Measurements from ENCODE around the gene DNER.
"Not testable (repeated sequence)": the region's sequence is repeated elsewhere in the genome, so short reads cannot be mapped to it uniquely, and the experiment has no call there.

DNER gene, protein sequence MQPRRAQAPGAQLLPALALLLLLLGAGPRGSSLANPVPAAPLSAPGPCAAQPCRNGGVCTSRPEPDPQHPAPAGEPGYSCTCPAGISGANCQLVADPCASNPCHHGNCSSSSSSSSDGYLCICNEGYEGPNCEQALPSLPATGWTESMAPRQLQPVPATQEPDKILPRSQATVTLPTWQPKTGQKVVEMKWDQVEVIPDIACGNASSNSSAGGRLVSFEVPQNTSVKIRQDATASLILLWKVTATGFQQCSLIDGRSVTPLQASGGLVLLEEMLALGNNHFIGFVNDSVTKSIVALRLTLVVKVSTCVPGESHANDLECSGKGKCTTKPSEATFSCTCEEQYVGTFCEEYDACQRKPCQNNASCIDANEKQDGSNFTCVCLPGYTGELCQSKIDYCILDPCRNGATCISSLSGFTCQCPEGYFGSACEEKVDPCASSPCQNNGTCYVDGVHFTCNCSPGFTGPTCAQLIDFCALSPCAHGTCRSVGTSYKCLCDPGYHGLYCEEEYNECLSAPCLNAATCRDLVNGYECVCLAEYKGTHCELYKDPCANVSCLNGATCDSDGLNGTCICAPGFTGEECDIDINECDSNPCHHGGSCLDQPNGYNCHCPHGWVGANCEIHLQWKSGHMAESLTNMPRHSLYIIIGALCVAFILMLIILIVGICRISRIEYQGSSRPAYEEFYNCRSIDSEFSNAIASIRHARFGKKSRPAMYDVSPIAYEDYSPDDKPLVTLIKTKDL

GRCh38 chr2:229714080-229714735 lies at the start of gene DNER:
TSS of gene DNER (minus strand) at chr2:229714555. CDS start at chr2:229714423, 132 bp downstream.
- DNase-seq (ENCODE audit: low read depth) = no peak

DNA sequence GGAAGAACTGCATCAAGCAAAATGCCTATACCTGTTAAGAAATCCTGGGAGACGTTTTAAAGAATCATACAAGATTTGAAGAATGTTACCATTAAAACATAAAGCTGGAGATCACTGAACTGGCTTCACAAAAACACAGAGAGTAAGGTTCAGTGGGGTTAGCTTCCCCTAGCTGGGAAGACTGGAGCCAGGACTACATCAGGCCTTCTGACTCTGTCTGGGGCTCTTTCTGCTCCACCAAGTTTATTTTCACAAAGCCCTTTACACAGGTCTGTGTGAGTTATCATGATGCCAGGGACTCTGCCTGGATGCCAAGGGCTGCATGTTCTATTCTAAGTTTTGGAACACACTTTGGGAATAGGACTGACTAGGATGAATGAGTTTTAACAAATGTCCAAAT lies 47.3 kb upstream of the DNER start:
- no peak for DNase-seq (ENCODE audit: low read depth)

DNA sequence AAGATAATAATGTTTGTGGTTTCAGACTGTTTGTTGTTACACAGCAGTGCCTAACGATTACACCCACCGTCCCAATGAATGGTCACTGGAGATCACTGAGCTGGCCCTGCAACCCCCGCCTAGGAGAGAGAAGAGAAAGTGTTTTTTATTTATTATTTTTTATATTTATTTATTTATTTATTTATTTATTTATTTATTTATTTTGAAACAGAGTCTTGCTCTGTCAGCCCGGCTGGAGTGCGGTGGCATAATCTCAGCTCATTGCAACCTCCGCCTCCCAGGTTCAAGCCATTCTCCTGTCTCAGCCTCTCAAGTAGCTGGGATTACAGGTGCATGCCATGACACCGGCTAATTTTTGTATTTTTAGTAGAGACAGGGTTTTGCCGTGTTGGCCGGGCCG lies 43.1 kb upstream of the DNER start:
- not testable (repeated sequence) for DNase-seq (ENCODE audit: low read depth)

- no peak for DNase-seq (ENCODE audit: low read depth)
Observed at GRCh38 chr2:229752970-229753729, 38.8 kb upstream of the DNER start.

DNA sequence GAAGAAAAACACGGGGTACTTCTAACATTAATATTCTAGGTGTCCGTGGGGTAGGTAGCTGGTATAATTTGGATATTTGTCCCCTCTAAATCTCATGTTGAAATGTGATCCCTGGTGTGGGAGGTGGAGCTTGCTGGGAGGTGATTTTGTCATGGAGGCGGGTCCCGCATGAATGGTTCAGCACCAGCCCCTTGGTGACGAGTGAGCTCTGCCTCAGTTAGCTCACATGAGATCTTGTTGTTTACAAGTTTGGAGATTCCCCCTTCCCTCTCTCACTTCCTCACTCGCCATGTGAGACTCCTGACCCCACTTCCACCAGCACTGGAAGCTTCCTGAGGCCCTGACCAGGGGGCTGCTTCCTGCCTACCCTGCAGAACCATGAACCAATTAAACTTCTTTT lies 35.4 kb upstream of the DNER start:
- no peak for DNase-seq (ENCODE audit: low read depth)

GRCh38 chr2:229748950-229749349 lies 34.6 kb upstream of the DNER start:
- no peak for DNase-seq (ENCODE audit: low read depth)

DNA sequence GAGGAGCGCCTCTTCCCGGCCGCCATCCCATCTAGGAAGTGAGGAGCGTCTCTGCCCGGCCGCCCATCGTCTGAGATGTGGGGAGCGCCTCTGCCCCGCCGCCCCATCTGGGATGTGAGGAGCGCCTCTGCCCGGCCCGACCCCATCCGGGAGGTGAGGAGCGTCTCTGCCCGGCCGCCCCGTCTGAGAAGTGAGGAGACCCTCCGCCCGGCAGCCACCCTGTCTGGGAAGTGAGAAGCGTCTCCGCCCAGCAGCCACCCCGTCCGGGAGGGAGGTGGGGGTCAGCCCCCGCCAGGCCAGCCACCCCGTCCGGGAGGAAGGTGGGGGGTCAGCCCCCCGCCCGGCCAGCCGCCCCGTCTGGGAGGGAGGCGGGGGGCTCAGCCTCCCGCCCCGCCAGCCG lies 28.3 kb upstream of the DNER start:
- DNase-seq (ENCODE audit: low read depth) = not testable (repeated sequence)

DNA sequence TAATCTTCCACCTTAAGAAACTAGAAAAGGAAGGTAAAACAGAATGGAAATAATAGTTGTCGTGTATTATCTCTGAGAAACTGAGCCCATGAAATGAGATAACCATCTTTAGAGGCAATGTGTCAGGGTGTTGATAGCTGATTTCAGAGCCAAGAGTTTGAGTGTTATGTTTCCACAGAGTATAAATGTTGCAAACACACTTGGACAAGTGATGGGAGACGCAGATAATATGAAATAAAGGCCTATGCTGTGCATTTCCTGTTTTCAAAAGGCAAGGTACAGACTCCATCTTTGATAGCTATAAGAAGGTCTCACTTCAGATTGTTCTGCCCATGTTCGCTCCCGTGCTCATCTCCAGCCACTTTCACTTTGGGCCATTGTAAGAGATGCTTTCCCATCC lies 25.9 kb upstream of the DNER start:
- DNase-seq (ENCODE audit: low read depth) = no peak

GRCh38 chr2:229738024-229738625 lies 23.8 kb upstream of the DNER start:
- DNase-seq (ENCODE audit: low read depth) = no peak

- DNase-seq (ENCODE audit: low read depth) = no peak
Observed at GRCh38 chr2:229734410-229734809, 20.1 kb upstream of the DNER start.

DNA sequence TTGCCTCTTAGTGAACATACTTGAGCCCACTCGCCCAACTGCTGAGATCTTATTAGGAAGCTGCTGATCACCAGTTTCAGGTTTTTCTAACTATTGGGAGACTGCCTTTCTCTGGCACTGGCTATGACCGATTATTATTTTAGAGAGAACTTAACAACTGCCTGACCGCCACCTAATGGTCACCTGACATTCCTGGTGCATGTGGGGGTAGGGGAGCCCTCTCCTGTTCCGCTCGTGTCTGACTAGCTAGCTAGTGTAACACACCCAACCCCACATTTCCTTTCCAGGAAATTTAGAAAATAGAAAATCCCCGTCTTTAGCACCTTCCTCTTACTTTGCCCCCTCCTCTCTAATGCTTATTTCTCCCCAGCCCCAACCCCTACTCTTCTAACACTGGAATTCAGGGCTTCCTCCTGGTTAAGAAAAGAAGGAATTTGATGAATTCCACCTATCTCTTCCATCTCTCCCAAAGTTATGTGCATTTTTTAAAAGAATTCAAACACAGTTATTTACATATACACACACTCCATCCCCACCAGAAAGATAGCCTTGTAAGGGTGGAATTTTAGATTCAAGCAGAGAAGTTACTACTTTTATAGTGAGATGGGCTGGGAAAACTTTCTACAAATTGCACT lies 19.4 kb upstream of the DNER start:
- DNase-seq (ENCODE audit: low read depth) = no peak

DNA sequence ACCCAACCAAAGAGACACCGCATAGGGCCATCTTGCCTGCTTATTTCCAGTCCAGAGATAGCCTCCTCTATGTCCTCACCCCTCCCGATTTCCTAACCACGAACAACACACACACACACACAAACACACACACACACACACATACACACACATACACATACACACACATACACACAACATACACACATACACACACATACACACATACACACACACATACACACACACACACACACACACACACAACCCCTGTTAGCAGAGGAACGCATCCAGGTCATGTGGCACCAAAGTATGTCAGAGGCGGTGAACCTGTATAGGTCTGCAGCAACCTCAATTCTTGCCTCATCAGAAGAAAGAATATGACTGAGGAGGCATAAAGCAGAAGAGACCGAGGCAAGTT lies 18.5 kb upstream of the DNER start:
- no peak for DNase-seq (ENCODE audit: low read depth)

GRCh38 chr2:229731916-229732315 lies 17.6 kb upstream of the DNER start:
- DNase-seq (ENCODE audit: low read depth) = no peak

DNA sequence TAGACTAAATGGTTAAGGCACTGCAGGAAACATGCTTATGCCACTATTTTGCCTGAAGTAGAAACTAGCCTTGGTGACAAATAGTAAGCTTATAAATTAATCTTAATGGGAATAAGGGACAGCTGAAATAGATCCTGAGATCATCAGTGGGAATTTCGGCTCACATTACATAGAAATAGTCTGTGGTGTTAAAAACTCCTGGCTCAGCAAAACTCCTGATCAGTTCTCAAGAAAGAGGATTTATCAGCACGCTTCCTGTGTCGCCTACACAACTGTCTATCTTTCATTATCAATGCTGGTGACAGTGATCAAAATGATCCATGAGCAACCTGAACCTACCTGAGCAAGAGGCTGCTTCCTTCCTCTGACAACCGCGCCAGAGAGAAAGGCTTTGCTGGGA lies 17.0 kb upstream of the DNER start:
- DNase-seq (ENCODE audit: low read depth) = no peak

GRCh38 chr2:229728370-229728769 lies 14.0 kb upstream of the DNER start:
- DNase-seq (ENCODE audit: low read depth) = no peak

- no peak for DNase-seq (ENCODE audit: low read depth)
Observed at GRCh38 chr2:229726643-229727042, 12.3 kb upstream of the DNER start.

DNA sequence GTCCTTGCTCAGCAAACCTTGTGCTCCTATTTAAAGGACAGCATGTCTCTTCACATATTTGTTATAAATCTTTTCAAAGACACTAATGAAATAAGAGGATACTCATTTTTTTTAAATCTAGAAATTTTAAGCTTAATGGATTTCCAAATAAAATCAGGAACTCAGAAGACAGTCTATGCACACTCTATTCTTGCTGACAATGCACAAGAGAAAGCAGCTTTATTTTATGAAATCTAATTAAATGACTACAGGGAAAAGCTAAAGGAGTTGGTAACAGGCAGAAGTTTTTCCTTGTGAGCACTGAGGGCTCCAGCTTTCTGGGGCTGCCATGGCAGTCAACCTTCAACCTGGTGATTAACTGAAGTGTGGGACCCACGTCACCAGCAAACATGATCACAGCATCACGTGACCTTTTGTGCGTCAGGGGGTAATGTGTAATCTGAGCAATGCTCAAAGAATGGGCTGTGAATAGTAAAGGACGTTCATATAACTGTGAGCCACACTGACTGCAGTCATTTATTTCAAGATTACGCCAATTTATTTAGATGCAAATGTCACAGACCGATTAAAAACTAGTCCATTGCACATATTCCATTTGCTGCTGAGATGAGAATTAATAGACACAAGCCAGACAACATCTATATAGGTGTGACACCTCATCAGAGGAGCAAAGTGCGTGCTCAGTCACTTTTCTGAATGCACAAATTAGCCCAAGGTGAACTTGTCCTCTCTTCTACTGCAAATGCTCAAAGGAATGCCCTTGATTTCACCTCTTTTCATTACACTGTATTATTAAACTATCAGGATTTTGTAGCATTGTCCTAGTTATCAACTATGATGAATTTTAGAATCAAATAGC lies 11.6 kb upstream of the DNER start:
- DNase-seq (ENCODE audit: low read depth) = no peak

GRCh38 chr2:229723192-229723591 lies 8.8 kb upstream of the DNER start:
- DNase-seq (ENCODE audit: low read depth) = not testable (repeated sequence)

GRCh38 chr2:229719926-229720647 lies 5.7 kb upstream of the DNER start:
- DNase-seq (ENCODE audit: low read depth) = no peak

- no peak for DNase-seq (ENCODE audit: low read depth)
Observed at GRCh38 chr2:229718057-229718456, 3.7 kb upstream of the DNER start.
